PC-9 (cell line): ENCODE measurements around the gene MYCBPAP.

Experiments used
- EZH2 ChIP-seq: fragments of 200-600 bp; sonication (generic); IDR thresholded peaks from 2 replicates; pipeline ENCODE4 v1.8.0; 2017; ENCODE audit warnings: antibody characterized with exemption, low read depth
- TF ChIP-seq, protein P1 (sequence below): fragments of 200-600 bp; sonication (generic); conservative IDR thresholded peaks from 2 replicates; pipeline ENCODE4 v1.6.1; 2017; ENCODE audit warnings: mixed run types, antibody characterized with exemption, mild to moderate bottlenecking, moderate library complexity

DNA sequence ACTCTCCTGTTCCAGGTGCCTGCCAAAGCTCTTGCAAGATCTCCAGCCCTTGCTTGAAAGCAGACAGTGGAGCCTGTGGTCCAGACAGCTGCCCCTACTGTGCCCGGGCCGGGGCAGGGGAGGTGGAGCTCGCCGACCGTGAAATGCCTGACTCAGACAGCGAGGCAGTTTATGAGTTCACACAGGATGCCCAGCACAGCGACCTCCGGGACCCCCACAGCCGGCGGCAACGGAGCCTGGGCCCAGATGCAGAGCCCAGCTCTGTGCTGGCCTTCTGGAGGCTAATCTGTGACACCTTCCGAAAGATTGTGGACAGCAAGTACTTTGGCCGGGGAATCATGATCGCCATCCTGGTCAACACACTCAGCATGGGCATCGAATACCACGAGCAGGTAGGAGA lies 69.9 kb downstream of the MYCBPAP start:
- no peak for TF ChIP-seq EZH2
- TF ChIP-seq, protein P1, sequence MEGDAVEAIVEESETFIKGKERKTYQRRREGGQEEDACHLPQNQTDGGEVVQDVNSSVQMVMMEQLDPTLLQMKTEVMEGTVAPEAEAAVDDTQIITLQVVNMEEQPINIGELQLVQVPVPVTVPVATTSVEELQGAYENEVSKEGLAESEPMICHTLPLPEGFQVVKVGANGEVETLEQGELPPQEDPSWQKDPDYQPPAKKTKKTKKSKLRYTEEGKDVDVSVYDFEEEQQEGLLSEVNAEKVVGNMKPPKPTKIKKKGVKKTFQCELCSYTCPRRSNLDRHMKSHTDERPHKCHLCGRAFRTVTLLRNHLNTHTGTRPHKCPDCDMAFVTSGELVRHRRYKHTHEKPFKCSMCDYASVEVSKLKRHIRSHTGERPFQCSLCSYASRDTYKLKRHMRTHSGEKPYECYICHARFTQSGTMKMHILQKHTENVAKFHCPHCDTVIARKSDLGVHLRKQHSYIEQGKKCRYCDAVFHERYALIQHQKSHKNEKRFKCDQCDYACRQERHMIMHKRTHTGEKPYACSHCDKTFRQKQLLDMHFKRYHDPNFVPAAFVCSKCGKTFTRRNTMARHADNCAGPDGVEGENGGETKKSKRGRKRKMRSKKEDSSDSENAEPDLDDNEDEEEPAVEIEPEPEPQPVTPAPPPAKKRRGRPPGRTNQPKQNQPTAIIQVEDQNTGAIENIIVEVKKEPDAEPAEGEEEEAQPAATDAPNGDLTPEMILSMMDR: no peak
